ENCODE data around the gene ANKMY1.
"Not testable (repeated sequence)": the region's sequence is repeated elsewhere in the genome, so short reads cannot be mapped to it uniquely, and the experiment has no call there.

ANKMY1 gene

DNA sequence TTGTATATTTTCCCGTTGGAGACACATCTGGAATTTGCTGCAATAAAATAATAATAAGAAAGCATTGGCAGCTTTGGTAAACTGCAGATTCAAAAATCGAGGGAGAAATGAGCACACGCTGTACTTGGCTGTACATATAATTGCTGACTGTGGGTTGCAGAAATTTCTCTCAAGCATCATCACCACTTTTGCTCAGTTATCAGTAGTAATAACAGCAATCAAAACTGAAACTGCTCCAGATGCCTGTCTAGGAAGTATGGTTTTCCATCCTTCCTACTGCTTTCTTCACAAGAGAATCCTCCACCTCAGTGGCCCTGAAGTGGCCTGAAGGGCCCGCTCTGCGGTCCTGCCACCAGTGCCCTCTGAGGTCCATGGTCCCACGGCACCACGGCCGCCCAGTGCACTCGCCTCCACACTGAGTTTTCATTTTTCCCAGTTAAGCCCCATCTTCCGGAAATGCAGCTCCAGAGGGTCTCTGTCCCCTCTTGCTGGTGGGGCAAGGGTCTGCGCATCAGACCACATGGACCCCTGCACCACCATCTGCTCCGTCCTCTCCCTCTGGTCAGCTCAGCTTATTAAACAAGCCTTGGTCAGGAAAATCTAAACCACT, 6.3 kb upstream of the ANKMY1 start:
- H3K4me3 ChIP-seq (IDR thresholded peaks at IDR 0.05; ENCODE audit: insufficient read depth, low read depth, low read length): no peak overlapping the region
- H4K20me1 ChIP-seq (ENCODE audit: insufficient read depth): no peaks in the 10 kb centered on the region
- no peaks in the 10 kb centered on the region for H3K27me3 ChIP-seq (ENCODE audit: insufficient read depth, low read depth)
- peak overlapping the region; percentile 14; the same call in 1 of the 2 replicates for H3K27ac ChIP-seq
- TF ChIP-seq, protein P1, sequence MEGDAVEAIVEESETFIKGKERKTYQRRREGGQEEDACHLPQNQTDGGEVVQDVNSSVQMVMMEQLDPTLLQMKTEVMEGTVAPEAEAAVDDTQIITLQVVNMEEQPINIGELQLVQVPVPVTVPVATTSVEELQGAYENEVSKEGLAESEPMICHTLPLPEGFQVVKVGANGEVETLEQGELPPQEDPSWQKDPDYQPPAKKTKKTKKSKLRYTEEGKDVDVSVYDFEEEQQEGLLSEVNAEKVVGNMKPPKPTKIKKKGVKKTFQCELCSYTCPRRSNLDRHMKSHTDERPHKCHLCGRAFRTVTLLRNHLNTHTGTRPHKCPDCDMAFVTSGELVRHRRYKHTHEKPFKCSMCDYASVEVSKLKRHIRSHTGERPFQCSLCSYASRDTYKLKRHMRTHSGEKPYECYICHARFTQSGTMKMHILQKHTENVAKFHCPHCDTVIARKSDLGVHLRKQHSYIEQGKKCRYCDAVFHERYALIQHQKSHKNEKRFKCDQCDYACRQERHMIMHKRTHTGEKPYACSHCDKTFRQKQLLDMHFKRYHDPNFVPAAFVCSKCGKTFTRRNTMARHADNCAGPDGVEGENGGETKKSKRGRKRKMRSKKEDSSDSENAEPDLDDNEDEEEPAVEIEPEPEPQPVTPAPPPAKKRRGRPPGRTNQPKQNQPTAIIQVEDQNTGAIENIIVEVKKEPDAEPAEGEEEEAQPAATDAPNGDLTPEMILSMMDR (conservative IDR thresholded peaks at IDR 0.05; ENCODE audit: low read depth, low read length): no peak
- H3K9ac ChIP-seq: no peak overlapping the region
- H3K79me2 ChIP-seq (ENCODE audit: insufficient read depth, low read depth): peaks cover 19% of the 10 kb centered on the region
- no peaks in the 10 kb centered on the region for H3K36me3 ChIP-seq (ENCODE audit: insufficient read depth)
- peak overlapping the region; percentile 0; the same call in 1 of the 2 replicates for H3K4me2 ChIP-seq
- H3K4me1 ChIP-seq (ENCODE audit: low read depth, poor library complexity, severe bottlenecking): peaks cover 56% of the 10 kb centered on the region
- H2AFZ ChIP-seq (ENCODE audit: low read depth): no peak overlapping the region

DNA sequence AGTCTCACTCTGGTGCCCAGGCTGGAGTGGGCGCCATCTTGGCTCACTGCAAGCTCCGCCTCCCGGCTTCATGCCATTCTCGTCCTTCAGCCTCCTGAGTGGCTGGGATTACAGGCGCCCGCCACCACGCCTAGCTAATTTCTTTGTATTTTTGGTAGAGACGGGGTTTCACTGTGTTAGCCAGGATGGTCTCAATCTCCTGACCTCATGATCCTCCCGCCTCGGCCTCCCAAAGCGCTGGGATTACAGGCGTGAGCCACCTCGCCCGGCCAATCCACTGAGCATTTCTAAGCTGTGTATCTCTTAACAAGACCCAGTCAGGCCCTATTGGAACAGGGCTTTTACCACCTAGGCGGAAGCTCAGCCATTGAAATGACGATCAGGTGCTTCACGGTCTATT, 5.4 kb upstream of the ANKMY1 start:
- H4K20me1 ChIP-seq (ENCODE audit: insufficient read depth); H3K36me3 ChIP-seq (ENCODE audit: insufficient read depth); H3K27me3 ChIP-seq (ENCODE audit: insufficient read depth, low read depth); H3K4me3 ChIP-seq (IDR thresholded peaks at IDR 0.05; ENCODE audit: insufficient read depth, low read depth, low read length); H3K27ac ChIP-seq; H3K9ac ChIP-seq; H3K4me2 ChIP-seq; H2AFZ ChIP-seq (ENCODE audit: low read depth): not testable (repeated sequence)
- Histone ChIP-seq H3K4me1 (ENCODE audit: low read depth, poor library complexity, severe bottlenecking) (peaks cover 59% of the 10 kb centered on the region), H3K79me2 (ENCODE audit: insufficient read depth, low read depth) (peaks cover 27% of the 10 kb centered on the region)

GRCh38 chr2:240561325-240561971, 3.7 kb upstream of the ANKMY1 start:
- Histone ChIP-seq H3K27me3 (ENCODE audit: insufficient read depth, low read depth) (no peaks in the 10 kb centered on the region), H3K4me1 (ENCODE audit: low read depth, poor library complexity, severe bottlenecking) (peaks cover 49% of the 10 kb centered on the region), H4K20me1 (ENCODE audit: insufficient read depth) (no peaks in the 10 kb centered on the region), H3K4me2 (peak overlapping the region; percentile 65), H3K9ac (peak overlapping the region; percentile 94; the same call in 1 of the 2 replicates), H2AFZ (ENCODE audit: low read depth) (no peak overlapping the region), H3K4me3 (IDR thresholded peaks at IDR 0.05; ENCODE audit: insufficient read depth, low read depth, low read length) (peak overlapping the region; percentile 31), H3K36me3 (ENCODE audit: insufficient read depth) (no peaks in the 10 kb centered on the region), H3K79me2 (ENCODE audit: insufficient read depth, low read depth) (peaks cover 32% of the 10 kb centered on the region), H3K27ac (peak overlapping the region; percentile 34)
- TF ChIP-seq, protein P1 (conservative IDR thresholded peaks at IDR 0.05; ENCODE audit: low read depth, low read length): 0 out of 2 replicates have a peak, but pooled peaks have one; percentile 13

- H3K27me3 ChIP-seq (ENCODE audit: insufficient read depth, low read depth): no peaks in the 10 kb centered on the region
- no peaks in the 10 kb centered on the region for H4K20me1 ChIP-seq (ENCODE audit: insufficient read depth)
- H3K9ac ChIP-seq: peak overlapping the region; percentile 94
- no peaks in the 10 kb centered on the region for H3K36me3 ChIP-seq (ENCODE audit: insufficient read depth)
- peak overlapping the region; percentile 90 for H3K4me2 ChIP-seq
- H3K27ac ChIP-seq: peak overlapping the region; percentile 92
- peak overlapping the region; percentile 47 for H2AFZ ChIP-seq (ENCODE audit: low read depth)
- TF ChIP-seq, protein P1 (conservative IDR thresholded peaks at IDR 0.05; ENCODE audit: low read depth, low read length): no peak
- peaks cover 37% of the 10 kb centered on the region for H3K79me2 ChIP-seq (ENCODE audit: insufficient read depth, low read depth)
- peak overlapping the region; percentile 15 for H3K4me3 ChIP-seq (IDR thresholded peaks at IDR 0.05; ENCODE audit: insufficient read depth, low read depth, low read length)
- peaks cover 49% of the 10 kb centered on the region for H3K4me1 ChIP-seq (ENCODE audit: low read depth, poor library complexity, severe bottlenecking)
These were observed 2.9 kb upstream of the ANKMY1 start for GRCh38 chr2:240560480-240561324.
